IPS-18a (cell line): ENCODE measurements around the gene JPT2.

Source experiments
- H3K27ac ChIP-seq: one replicate; pipeline ENCODE4 v1.5.1; 2013; ENCODE audit warnings: low read length
- H3K27me3 ChIP-seq: one replicate; pipeline ENCODE4 v1.6.1; 2013; ENCODE audit warnings: mild to moderate bottlenecking, low read length; ENCODE audit not compliant: control insufficient read depth, insufficient read depth
- H3K36me3 ChIP-seq: one replicate; pipeline ENCODE4 v1.6.1; 2013; ENCODE audit warnings: low read depth, low read length; ENCODE audit not compliant: control insufficient read depth
- H3K4me1 ChIP-seq: one replicate; pipeline ENCODE4 v1.6.1; 2013; ENCODE audit warnings: low read depth, low read length; ENCODE audit not compliant: control insufficient read depth
- H3K4me3 ChIP-seq: one replicate; pipeline ENCODE4 v1.5.1; 2013; ENCODE audit warnings: low read length
- H3K9ac ChIP-seq: one replicate; pipeline ENCODE4 v1.6.1; 2013; ENCODE audit warnings: mild to moderate bottlenecking, low read length, moderate library complexity
- H3K9me3 ChIP-seq: one replicate; pipeline ENCODE4 v1.6.1; 2013; ENCODE audit warnings: low read depth, low read length; ENCODE audit not compliant: control insufficient read depth

JPT2 gene

DNA sequence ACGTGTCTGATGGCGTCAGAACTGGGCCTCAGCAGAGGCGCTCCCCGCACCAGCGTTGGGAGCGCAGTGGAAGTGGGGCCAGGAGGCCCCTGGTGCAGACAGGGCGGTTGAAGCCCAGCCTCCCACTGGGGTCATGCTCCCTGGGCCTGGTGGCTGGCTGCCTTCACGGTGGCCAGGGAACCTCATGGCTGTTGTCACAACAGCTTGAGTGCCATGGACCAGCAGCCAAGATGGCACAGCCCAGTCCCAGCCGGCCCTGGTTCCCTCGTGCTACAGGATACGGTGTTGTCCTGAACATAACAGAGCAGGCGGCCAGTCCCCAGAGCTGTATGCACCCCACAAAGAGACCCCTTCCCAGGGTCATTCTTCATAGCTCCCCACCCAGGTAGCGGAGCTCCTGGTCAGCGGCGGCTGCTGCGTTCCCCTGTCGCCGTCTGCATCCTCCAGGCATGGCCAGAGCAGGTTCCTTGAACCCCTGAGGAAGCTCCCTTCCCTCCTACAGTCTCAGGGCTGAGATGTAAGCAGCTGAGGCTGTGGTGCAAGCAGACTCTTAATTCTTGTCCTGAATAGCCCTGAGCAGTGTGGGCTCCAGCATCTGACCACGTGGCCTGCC is 63.6 kb downstream of the JPT2 start:
- H3K4me3 ChIP-seq: no peak overlapping the region
- H3K9me3 ChIP-seq: peaks cover 22% of the 10 kb centered on the region
- no peaks in the 10 kb centered on the region for H3K4me1 ChIP-seq
- no peak overlapping the region for H3K27ac ChIP-seq
- no peaks in the 10 kb centered on the region for H3K27me3 ChIP-seq
- no peaks in the 10 kb centered on the region for H3K36me3 ChIP-seq
- H3K9ac ChIP-seq: no peak overlapping the region

GRCh38 chr16:1743376-1744337 is 65.6 kb downstream of the JPT2 start:
- Histone ChIP-seq H3K9ac (no peak overlapping the region), H3K27ac (no peak overlapping the region), H3K9me3 (peaks cover 8% of the 10 kb centered on the region), H3K4me1 (no peaks in the 10 kb centered on the region), H3K27me3 (no peaks in the 10 kb centered on the region), H3K4me3 (no peak overlapping the region), H3K36me3 (peaks cover 4% of the 10 kb centered on the region)

GRCh38 chr16:1744338-1744840 is 66.3 kb downstream of the JPT2 start:
- peaks cover 4% of the 10 kb centered on the region for H3K9me3 ChIP-seq
- peaks cover 7% of the 10 kb centered on the region for H3K36me3 ChIP-seq
- H3K4me1 ChIP-seq: no peaks in the 10 kb centered on the region
- H3K27me3 ChIP-seq: no peaks in the 10 kb centered on the region
- H3K4me3 ChIP-seq: no peak overlapping the region
- no peak overlapping the region for H3K27ac ChIP-seq
- no peak overlapping the region for H3K9ac ChIP-seq

DNA sequence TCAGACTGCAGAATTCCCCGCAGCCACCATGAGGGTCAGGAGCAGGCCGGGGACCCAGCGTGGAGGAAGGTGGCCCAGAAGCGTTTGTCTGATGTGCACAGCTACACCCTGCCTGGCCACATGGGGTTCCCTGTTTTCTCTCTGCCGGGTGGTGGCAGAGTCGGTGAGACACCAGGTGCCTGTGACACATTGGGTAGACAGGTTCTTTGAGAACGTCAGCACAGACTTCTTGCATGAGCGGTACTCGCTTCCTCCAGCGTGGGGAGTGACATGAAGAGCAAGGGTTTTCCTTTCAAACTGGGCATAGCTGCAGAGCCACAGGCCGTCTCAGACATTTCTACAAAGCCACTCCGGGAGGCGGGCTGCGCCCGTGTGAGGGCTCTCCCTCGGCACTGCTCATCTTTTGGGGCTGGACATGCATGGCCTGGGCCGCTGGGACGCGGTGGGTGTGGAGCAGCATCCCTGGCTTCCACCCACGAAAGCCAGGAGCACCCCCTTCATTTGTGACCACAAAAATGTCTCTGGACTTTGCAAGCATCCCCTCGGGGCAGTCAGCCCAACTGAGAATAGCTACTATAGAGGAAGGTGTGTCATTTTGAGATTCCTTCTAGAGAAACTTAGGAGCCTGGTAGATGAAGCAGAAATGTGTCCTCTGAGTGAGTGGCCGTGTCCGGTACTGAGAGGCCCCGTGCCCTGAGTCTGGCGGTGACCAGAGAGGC is 67.3 kb downstream of the JPT2 start:
- Histone ChIP-seq H3K9ac (no peak overlapping the region), H3K27ac (no peak overlapping the region), H3K9me3 (no peaks in the 10 kb centered on the region), H3K36me3 (peaks cover 7% of the 10 kb centered on the region), H3K4me3 (no peak overlapping the region), H3K27me3 (no peaks in the 10 kb centered on the region), H3K4me1 (no peaks in the 10 kb centered on the region)

GRCh38 chr16:1745900-1746692 is 68.0 kb downstream of the JPT2 start:
- H3K9ac ChIP-seq: no peak overlapping the region
- no peaks in the 10 kb centered on the region for H3K9me3 ChIP-seq
- peaks cover 7% of the 10 kb centered on the region for H3K36me3 ChIP-seq
- no peaks in the 10 kb centered on the region for H3K4me1 ChIP-seq
- no peak overlapping the region for H3K4me3 ChIP-seq
- H3K27ac ChIP-seq: no peak overlapping the region
- H3K27me3 ChIP-seq: no peaks in the 10 kb centered on the region

DNA sequence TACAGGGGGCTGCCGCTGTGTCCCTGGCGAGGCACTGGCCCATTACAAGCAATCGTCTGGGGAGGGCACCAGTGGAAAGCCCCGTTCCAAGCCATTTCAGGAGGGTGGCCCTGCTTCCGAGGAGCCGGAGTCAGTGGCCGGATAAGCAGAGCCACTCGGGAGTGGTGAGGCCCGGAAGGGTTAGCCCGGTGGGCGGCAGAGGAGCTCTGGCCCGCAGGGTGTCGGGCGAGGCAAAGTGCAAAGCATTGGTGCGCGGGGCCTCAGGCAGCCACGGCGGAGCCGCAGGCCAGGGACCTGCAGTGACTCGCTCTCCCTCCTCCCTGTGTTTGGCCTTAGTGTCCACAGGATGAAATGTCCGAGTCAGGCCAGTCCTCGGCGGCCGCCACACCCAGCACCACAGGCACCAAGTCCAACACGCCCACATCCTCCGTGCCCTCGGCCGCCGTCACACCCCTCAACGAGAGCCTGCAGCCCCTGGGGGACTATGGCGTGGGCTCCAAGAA is 68.7 kb downstream of the JPT2 start:
- H3K9ac ChIP-seq: no peak overlapping the region
- H3K27ac ChIP-seq: no peak overlapping the region
- H3K9me3 ChIP-seq: no peaks in the 10 kb centered on the region
- no peak overlapping the region for H3K4me3 ChIP-seq
- H3K4me1 ChIP-seq: no peaks in the 10 kb centered on the region
- H3K36me3 ChIP-seq: peaks cover 7% of the 10 kb centered on the region
- no peaks in the 10 kb centered on the region for H3K27me3 ChIP-seq

DNA sequence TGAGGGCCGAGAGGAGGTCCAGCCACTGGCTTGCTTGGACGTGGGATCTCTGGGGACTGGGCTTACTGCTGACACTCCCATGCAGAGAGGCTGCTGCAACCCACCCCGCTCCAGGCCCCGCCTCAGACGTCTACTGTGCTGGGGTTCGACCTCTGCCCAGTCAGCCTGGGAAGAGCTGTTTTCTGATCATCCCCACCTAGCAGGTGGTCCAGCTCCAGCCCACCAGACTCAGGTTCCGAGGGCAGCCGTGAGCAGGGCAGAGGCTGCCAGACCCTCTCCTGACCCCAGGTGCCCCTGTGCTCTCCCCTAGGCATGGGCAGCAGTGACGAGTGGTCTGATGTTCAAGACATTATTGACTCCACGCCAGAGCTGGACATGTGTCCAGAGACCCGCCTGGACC is 69.9 kb downstream of the JPT2 start:
- H3K36me3 ChIP-seq: peaks cover 12% of the 10 kb centered on the region
- no peaks in the 10 kb centered on the region for H3K4me1 ChIP-seq
- no peaks in the 10 kb centered on the region for H3K9me3 ChIP-seq
- H3K27me3 ChIP-seq: no peaks in the 10 kb centered on the region
- no peak overlapping the region for H3K27ac ChIP-seq
- no peak overlapping the region for H3K4me3 ChIP-seq
- H3K9ac ChIP-seq: no peak overlapping the region

DNA sequence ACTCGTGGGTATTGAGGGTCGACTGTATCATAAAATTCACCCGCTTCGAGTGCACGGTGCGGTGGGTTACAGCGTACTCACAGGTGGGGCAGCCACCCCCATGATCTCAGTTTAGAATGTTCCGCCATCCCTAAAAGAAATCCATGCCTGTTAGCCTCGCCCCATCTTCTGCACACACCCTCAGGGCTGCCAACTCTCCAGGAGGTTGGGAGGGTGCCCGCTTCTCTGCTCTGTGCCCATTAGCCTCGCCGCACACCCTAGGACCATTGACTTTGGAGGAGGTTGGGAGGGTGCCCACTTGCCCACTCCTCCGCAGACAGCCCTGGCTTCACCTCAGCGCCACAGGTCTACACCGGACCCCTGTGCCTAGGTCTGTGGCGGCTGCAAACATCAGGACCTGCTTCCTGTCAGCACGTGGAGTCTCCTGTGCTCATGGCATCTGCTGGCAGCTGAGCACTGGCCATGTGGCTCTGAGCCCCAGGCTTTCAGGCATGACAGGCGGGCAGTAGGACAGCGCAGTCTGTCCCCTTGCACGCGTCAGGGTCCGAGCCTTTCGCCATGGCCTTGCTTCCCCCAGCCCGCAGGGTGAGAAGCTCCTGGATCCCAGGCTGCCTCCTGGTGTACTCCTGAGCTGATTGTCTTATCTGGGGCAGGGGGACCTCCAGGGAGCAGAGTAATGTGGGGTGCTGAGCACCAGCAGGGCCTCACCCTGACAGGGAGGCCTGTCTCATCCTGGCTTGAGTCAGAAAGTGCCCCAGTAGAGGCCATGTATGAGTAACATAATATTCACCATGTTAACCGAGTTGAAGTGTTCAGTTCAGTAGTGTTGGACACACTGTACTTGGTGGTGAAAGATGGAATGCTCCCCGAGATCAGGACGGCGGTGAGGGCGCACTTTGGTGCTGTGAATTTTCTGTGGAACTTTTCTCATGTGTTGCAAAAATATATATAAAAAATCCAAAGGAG is 71.4 kb downstream of the JPT2 start:
- Histone ChIP-seq H3K36me3 (peaks cover 12% of the 10 kb centered on the region), H3K27me3 (no peaks in the 10 kb centered on the region), H3K4me1 (no peaks in the 10 kb centered on the region), H3K27ac (no peak overlapping the region), H3K4me3 (no peak overlapping the region), H3K9me3 (no peaks in the 10 kb centered on the region), H3K9ac (no peak overlapping the region)
